Measurements from ENCODE around the gene ARL5C.

GRCh38 chr17:39177256-39177655 lies 11.3 kb upstream of the ARL5C start:
- no peak for TF ChIP-seq CTCF (conservative IDR thresholded peaks at IDR 0.05)
- no peak for TF ChIP-seq EZH2 (IDR thresholded peaks at IDR 0.05; ENCODE audit: low read depth)

Measured in PC-9 (cell line).